ENCODE measurements around the gene PLCG2.
"Not testable (repeated sequence)": the region's sequence is repeated elsewhere in the genome, so short reads cannot be mapped to it uniquely, and the experiment has no call there.

PLCG2 gene

DNA sequence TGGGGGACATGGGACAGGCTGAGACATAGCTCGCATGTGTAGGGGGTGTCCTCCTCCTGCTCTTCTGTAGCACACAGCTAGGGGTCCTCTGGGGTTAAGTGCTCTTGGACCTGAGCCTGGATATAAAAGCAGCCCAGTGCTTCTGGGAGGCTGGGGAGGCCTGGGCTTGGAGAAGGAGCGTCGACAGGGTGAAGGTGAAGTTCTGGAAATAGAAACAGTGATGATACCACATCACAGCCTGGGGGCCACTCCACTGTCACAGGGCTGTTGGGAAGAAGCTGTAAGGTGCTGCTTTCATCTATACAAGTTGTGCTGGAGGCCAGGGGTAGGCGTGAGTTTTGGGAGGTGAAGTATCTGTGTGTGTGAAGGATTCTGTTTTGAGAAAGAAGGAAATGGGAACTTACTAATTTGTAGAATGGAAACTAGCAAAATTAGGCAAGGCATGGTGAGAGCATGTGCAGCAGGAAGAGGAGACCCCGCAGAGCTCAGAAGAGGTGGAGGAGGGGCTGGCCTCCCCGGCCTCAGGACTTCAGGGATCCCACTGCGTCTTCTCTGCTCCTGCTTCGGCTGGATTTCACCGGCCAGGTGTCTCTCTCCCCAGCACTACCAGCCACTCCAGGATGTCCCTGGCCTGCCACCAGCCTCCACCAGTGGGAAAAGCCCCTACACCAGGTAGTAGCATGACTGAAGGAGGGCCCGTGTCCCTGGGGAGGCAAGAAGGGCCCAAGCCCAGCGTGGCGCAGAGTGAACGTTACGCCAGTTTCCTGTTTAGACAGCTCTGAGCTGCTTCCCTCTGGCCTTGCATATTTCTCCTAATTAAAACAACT is 19.4 kb downstream of the PLCG2 start:
- Histone ChIP-seq H3K27ac (peak overlapping the region; percentile 94), H3K36me3 (peaks cover 20% of the 10 kb centered on the region), H3K9me3 (no peaks in the 10 kb centered on the region), H3K27me3 (no peaks in the 10 kb centered on the region), H3K4me3 (ENCODE audit: low read depth in 1 of 2, low read length in 1 of 2) (peak overlapping the region; percentile 39 to 46), H3K4me1 (ENCODE audit: control insufficient read depth in 1 of 2, insufficient read depth in 1 of 2, low read depth in 1 of 2, low read length in 1 of 2) (peaks cover 78 to 83% of the 10 kb centered on the region in 2 experiments)
- TF ChIP-seq, protein P1, sequence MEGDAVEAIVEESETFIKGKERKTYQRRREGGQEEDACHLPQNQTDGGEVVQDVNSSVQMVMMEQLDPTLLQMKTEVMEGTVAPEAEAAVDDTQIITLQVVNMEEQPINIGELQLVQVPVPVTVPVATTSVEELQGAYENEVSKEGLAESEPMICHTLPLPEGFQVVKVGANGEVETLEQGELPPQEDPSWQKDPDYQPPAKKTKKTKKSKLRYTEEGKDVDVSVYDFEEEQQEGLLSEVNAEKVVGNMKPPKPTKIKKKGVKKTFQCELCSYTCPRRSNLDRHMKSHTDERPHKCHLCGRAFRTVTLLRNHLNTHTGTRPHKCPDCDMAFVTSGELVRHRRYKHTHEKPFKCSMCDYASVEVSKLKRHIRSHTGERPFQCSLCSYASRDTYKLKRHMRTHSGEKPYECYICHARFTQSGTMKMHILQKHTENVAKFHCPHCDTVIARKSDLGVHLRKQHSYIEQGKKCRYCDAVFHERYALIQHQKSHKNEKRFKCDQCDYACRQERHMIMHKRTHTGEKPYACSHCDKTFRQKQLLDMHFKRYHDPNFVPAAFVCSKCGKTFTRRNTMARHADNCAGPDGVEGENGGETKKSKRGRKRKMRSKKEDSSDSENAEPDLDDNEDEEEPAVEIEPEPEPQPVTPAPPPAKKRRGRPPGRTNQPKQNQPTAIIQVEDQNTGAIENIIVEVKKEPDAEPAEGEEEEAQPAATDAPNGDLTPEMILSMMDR (IDR thresholded peaks at IDR 0.05) = no peak

GRCh38 chr16:81799138-81799504 is 20.0 kb downstream of the PLCG2 start:
- Histone ChIP-seq H3K4me1 (ENCODE audit: control insufficient read depth in 1 of 2, insufficient read depth in 1 of 2, low read depth in 1 of 2, low read length in 1 of 2) (peaks cover 84 to 89% of the 10 kb centered on the region in 2 experiments), H3K36me3 (peaks cover 14% of the 10 kb centered on the region), H3K27me3 (no peaks in the 10 kb centered on the region), H3K9me3 (no peaks in the 10 kb centered on the region), H3K4me3 (ENCODE audit: low read depth in 1 of 2, low read length in 1 of 2) (peak overlapping the region; percentile 39 to 46), H3K27ac (peak overlapping the region; percentile 94)
- TF ChIP-seq, protein P1 (IDR thresholded peaks at IDR 0.05) = no peak

GRCh38 chr16:81801724-81802123 is 22.6 kb downstream of the PLCG2 start:
- H3K4me3 ChIP-seq (ENCODE audit: low read depth in 1 of 2, low read length in 1 of 2); H3K36me3 ChIP-seq; H3K27me3 ChIP-seq; H3K9me3 ChIP-seq: not testable (repeated sequence)
- Histone ChIP-seq H3K27ac (peak overlapping the region; percentile 46), H3K4me1 (ENCODE audit: control insufficient read depth in 1 of 2, insufficient read depth in 1 of 2, low read depth in 1 of 2, low read length in 1 of 2) (peaks cover 78 to 88% of the 10 kb centered on the region in 2 experiments)

- Histone ChIP-seq H3K36me3 (peaks cover 6% of the 10 kb centered on the region), H3K27ac (peak overlapping the region; percentile 85), H3K27me3 (no peaks in the 10 kb centered on the region), H3K9me3 (no peaks in the 10 kb centered on the region), H3K4me1 (ENCODE audit: control insufficient read depth in 1 of 2, insufficient read depth in 1 of 2, low read depth in 1 of 2, low read length in 1 of 2) (peaks cover 62 to 84% of the 10 kb centered on the region in 2 experiments), H3K4me3 (ENCODE audit: low read depth in 1 of 2, low read length in 1 of 2) (no peak overlapping the region)
- TF ChIP-seq, protein P1 (IDR thresholded peaks at IDR 0.05) = no peak
Measured at GRCh38 chr16:81803332-81803731, 24.2 kb downstream of the PLCG2 start.

GRCh38 chr16:81804134-81804610 is 25.1 kb downstream of the PLCG2 start:
- Histone ChIP-seq H3K36me3 (peaks cover 6% of the 10 kb centered on the region), H3K9me3 (no peaks in the 10 kb centered on the region), H3K27ac (peak overlapping the region; percentile 85), H3K27me3 (no peaks in the 10 kb centered on the region), H3K4me1 (ENCODE audit: control insufficient read depth in 1 of 2, insufficient read depth in 1 of 2, low read depth in 1 of 2, low read length in 1 of 2) (peaks cover 61 to 80% of the 10 kb centered on the region in 2 experiments), H3K4me3 (ENCODE audit: low read depth in 1 of 2, low read length in 1 of 2) (no peak overlapping the region)
- TF ChIP-seq, protein P1 (IDR thresholded peaks at IDR 0.05) = no peak

DNA sequence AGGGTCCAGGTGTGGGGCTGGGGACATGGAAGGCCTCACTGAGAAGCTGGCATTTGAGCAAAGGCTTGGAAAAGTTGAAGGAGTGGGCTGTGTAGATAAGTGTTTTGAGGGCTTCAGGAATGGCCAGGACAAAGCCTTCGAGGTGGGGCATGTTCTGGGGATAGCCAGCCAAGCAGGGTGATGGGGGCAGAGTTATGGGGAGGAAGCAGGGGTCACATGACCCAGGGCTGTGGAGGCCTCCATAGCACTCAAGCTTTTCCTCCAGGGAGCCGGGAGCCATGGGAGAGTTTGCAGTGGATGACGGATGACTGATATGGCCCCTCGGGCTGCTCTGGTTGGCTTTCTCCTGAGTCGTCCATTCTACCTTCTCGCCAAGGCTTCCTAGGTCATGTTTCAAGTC is 27.6 kb downstream of the PLCG2 start:
- H3K4me1 ChIP-seq (ENCODE audit: control insufficient read depth in 1 of 2, insufficient read depth in 1 of 2, low read depth in 1 of 2, low read length in 1 of 2) = peaks cover 61 to 66% of the 10 kb centered on the region in 2 experiments
- H3K9me3 ChIP-seq = no peaks in the 10 kb centered on the region
- H3K27ac ChIP-seq = peak overlapping the region; percentile 37
- no peaks in the 10 kb centered on the region for H3K27me3 ChIP-seq
- TF ChIP-seq, protein P1 (IDR thresholded peaks at IDR 0.05) = no peak
- H3K36me3 ChIP-seq = peaks cover 6% of the 10 kb centered on the region
- no peak overlapping the region for H3K4me3 ChIP-seq (ENCODE audit: low read depth in 1 of 2, low read length in 1 of 2)

Measured in neutrophil (primary cell).